DOHH2 (cell line): ENCODE results near the gene SEMA6A.

Source experiments
- H3F3A ChIP-seq: fragments of 200-600 bp; sonication (generic), shearing (Covaris generic); 2 replicates; pipeline ENCODE4 v1.6.0; 2016; ENCODE audit warnings: antibody characterized with exemption, mild to moderate bottlenecking; ENCODE audit not compliant: control insufficient read depth, insufficient read depth
- H3K27ac ChIP-seq: fragments of 200-600 bp; sonication (generic); 2 replicates; pipeline ENCODE4 v1.5.1; 2014; ENCODE audit warnings: low read depth, mild to moderate bottlenecking, low read length, moderate library complexity
- H3K27me3 ChIP-seq: fragments of 200-600 bp; sonication (generic); 2 replicates; pipeline ENCODE4 v1.6.1; 2014; ENCODE audit warnings: mild to moderate bottlenecking, low read length, mixed read lengths; ENCODE audit not compliant: control insufficient read depth
- H3K36me3 ChIP-seq: fragments of 200-600 bp; sonication (generic); 2 replicates; pipeline ENCODE4 v1.6.1; 2014; ENCODE audit warnings: mild to moderate bottlenecking, low read length, moderate library complexity, mixed read lengths; ENCODE audit not compliant: control insufficient read depth
- H3K4me1 ChIP-seq: fragments of 200-600 bp; sonication (generic); 2 replicates; pipeline ENCODE4 v1.6.1; 2014; ENCODE audit warnings: mild to moderate bottlenecking, low read length, mixed read lengths; ENCODE audit not compliant: control insufficient read depth
- H3K4me2 ChIP-seq: fragments of 200-600 bp; sonication (generic); 2 replicates; pipeline ENCODE4 v1.6.0; 2014; ENCODE audit warnings: mild to moderate bottlenecking, low read length, moderate library complexity
- H3K4me3 ChIP-seq: fragments of 200-600 bp; sonication (generic); 2 replicates; pipeline ENCODE4 v1.5.1; 2014; ENCODE audit warnings: mild to moderate bottlenecking, low read length, mixed read lengths
- H3K79me2 ChIP-seq: fragments of 200-600 bp; sonication (generic); 2 replicates; pipeline ENCODE4 v1.6.1; 2014; ENCODE audit warnings: mild to moderate bottlenecking, low read length, mixed read lengths; ENCODE audit not compliant: control insufficient read depth
- H3K9me2 ChIP-seq: fragments of 200-600 bp; sonication (generic); replicated peaks from 2 replicates; pipeline ENCODE4 v1.6.1; 2014; ENCODE audit warnings: mild to moderate bottlenecking, low read length, mixed read lengths; ENCODE audit not compliant: control insufficient read depth
- H3K9me3 ChIP-seq: fragments of 200-600 bp; sonication (generic); 2 replicates; pipeline ENCODE4 v1.6.1; 2014; ENCODE audit warnings: antibody characterized with exemption, low read length, mixed read lengths; ENCODE audit not compliant: control insufficient read depth, insufficient read depth
- H4K20me1 ChIP-seq: fragments of 200-600 bp; sonication (generic); 2 replicates; pipeline ENCODE4 v1.6.0; 2014; ENCODE audit warnings: low read depth, mild to moderate bottlenecking, antibody characterized with exemption, low read length, moderate library complexity; ENCODE audit not compliant: control insufficient read depth, insufficient read depth
- CTCF ChIP-seq: fragments of 200-600 bp; sonication (generic); IDR thresholded peaks from one replicate; pipeline ENCODE4 v1.5.1; 2014; ENCODE audit warnings: antibody characterized with exemption, mild to moderate bottlenecking, low read depth, low read length; ENCODE audit not compliant: poor library complexity, severe bottlenecking
- EZH2phosphoT487 ChIP-seq: fragments of 200-600 bp; sonication (generic); IDR thresholded peaks from 2 replicates; pipeline ENCODE4 v1.6.1; 2017; ENCODE audit warnings: borderline replicate concordance, mild to moderate bottlenecking, antibody characterized with exemption, low read length, moderate library complexity, mixed read lengths

Gene SEMA6A

DNA sequence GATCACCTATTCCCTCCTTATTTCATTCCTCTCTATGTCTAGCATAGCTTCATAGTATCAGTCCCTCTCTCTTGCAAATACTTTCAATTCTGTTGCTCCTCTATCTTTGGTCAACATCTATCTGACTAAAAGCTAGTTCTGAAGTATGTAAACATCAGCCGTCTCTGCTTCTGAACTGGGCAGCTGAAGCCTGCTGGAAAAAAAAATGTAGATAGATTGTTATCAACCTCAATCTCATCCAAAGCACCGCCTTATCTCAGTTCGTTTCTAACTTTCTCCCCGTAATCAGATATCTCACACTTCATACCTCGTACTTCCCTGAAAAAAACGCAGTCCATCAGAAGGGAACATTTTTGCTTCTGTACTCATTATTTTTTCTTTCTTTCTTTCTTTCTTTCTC, 4.5 kb upstream of the SEMA6A start:
- Histone ChIP-seq H4K20me1 (no peaks in the 10 kb centered on the region), H3K4me2 (no peak overlapping the region), H3K27ac (no peak overlapping the region), H3F3A (no peaks in the 10 kb centered on the region), H3K27me3 (peaks cover 6% of the 10 kb centered on the region), H3K4me1 (peaks cover 21% of the 10 kb centered on the region), H3K36me3 (no peaks in the 10 kb centered on the region), H3K9me3 (no peaks in the 10 kb centered on the region), H3K4me3 (no peak overlapping the region), H3K79me2 (no peaks in the 10 kb centered on the region), H3K9me2 (no peaks in the 10 kb centered on the region)
- TF ChIP-seq EZH2phosphoT487 (no peak), CTCF (no peak)

- H3K27ac ChIP-seq: no peak overlapping the region
- peaks cover 11% of the 10 kb centered on the region for H3K27me3 ChIP-seq
- no peak overlapping the region for H3K4me3 ChIP-seq
- H4K20me1 ChIP-seq: no peaks in the 10 kb centered on the region
- H3K9me2 ChIP-seq: no peaks in the 10 kb centered on the region
- TF ChIP-seq CTCF: no peak
- TF ChIP-seq EZH2phosphoT487: no peak
- H3K4me2 ChIP-seq: no peak overlapping the region
- H3K4me1 ChIP-seq: peaks cover 26% of the 10 kb centered on the region
- no peaks in the 10 kb centered on the region for H3K79me2 ChIP-seq
- H3K36me3 ChIP-seq: no peaks in the 10 kb centered on the region
- no peaks in the 10 kb centered on the region for H3F3A ChIP-seq
- H3K9me3 ChIP-seq: no peaks in the 10 kb centered on the region
These were observed 4.1 kb upstream of the SEMA6A start for GRCh38 chr5:116578676-116579075.

- Histone ChIP-seq H3K27me3 (peaks cover 25% of the 10 kb centered on the region), H3K79me2 (no peaks in the 10 kb centered on the region), H3K4me1 (peaks cover 28% of the 10 kb centered on the region)
These were observed 2.6 kb upstream of the SEMA6A start for GRCh38 chr5:116577064-116577788.

More at GRCh38 chr5:116577064-116577788, 2.6 kb upstream of the SEMA6A start:
- Histone ChIP-seq H3K36me3 (no peaks in the 10 kb centered on the region), H3K4me3 (peak overlapping the region; percentile 75), H3K27ac (no peak overlapping the region), H3K9me2 (no peaks in the 10 kb centered on the region), H3K9me3 (no peaks in the 10 kb centered on the region), H4K20me1 (no peaks in the 10 kb centered on the region), H3K4me2 (peak overlapping the region; percentile 92), H3F3A (no peaks in the 10 kb centered on the region)
- TF ChIP-seq EZH2phosphoT487 (no peak), CTCF (no peak)
